Esophagus squamous epithelium (tissue), 4 donors: Measurements from ENCODE around the gene NACC1.
A peak's percentile ranks its signal among the peaks of the same experiment; 100 is the strongest.

Experiments
- CTCF ChIP-seq, 6 experiments: fragments of 450-650 bp in 4 of 6; fragments of 200-600 bp in 2 of 6; sonication (generic) in 2 of 6; IDR thresholded peaks; one replicate each; pipeline ENCODE4 v1.5.1; 2016 to 2019; ENCODE audit warnings: antibody characterized with exemption in 6 of 6, mild to moderate bottlenecking in 4 of 6, moderate library complexity in 4 of 6
- POLR2A ChIP-seq, 4 donors: fragments of 450-650 bp; IDR thresholded peaks; one replicate each; pipeline ENCODE4 v1.6.1; 2017; ENCODE audit warnings: antibody characterized with exemption in 4 of 4, mild to moderate bottlenecking in 4 of 4, moderate library complexity in 3 of 4

GRCh38 chr19:13100841-13101589 lies 17.0 kb upstream of the NACC1 start:
- TF ChIP-seq CTCF (IDR thresholded peaks at IDR 0.05), result peak in 5 of 6 experiments; percentile 15 to 42 (median 21)
- no peak for TF ChIP-seq POLR2A (IDR thresholded peaks at IDR 0.05)
